ENCODE results near the gene PRKCE.

Gene PRKCE

DNA sequence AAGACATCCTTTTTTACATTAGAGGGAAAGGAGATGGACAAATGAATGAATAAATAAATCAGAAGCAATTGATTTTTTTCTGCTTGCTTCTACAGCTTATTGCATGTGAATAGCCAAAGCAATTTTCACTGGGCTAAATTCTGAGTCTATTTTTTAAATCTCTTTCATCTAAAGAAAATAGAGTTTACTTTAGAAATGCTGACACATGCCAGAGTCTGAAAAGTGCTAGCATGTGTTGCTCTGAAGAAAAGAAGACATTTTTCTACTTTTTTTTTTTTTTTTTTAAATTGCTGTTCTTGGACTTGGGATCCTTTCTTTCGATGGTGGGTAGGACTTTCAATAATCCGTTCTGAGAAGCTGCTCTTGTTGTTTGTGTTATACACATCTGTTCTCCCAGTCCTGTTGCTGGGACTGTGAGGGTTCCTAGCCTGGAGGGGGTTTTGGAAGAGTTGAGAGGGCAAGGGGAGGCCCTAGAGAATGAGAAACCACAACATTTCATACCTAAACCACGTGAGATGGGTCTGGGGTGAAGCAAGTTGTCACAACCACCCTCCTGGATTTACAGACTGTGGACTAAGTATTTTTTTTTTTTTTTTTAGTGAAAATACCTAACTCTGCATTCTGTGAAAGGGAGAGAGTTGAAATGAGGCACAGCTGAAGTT, 193.5 kb downstream of the PRKCE start:
- no peak overlapping the region for H3K27ac ChIP-seq
- DNase-seq (ENCODE audit: low spot score) = no peak
- ChIA-PET CTCF (interaction anchor here (0.8 kb wide), 1 partner anchor 172 kb away, joined by 3 read pairs; no protein-coding TSS in a partner anchor), POLR2A (ENCODE audit: low non-redundant PET) (no interaction called here)
- TF ChIP-seq, protein P1, sequence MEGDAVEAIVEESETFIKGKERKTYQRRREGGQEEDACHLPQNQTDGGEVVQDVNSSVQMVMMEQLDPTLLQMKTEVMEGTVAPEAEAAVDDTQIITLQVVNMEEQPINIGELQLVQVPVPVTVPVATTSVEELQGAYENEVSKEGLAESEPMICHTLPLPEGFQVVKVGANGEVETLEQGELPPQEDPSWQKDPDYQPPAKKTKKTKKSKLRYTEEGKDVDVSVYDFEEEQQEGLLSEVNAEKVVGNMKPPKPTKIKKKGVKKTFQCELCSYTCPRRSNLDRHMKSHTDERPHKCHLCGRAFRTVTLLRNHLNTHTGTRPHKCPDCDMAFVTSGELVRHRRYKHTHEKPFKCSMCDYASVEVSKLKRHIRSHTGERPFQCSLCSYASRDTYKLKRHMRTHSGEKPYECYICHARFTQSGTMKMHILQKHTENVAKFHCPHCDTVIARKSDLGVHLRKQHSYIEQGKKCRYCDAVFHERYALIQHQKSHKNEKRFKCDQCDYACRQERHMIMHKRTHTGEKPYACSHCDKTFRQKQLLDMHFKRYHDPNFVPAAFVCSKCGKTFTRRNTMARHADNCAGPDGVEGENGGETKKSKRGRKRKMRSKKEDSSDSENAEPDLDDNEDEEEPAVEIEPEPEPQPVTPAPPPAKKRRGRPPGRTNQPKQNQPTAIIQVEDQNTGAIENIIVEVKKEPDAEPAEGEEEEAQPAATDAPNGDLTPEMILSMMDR (conservative IDR thresholded peaks at IDR 0.05; ENCODE audit: low read depth) = no peak

DNA sequence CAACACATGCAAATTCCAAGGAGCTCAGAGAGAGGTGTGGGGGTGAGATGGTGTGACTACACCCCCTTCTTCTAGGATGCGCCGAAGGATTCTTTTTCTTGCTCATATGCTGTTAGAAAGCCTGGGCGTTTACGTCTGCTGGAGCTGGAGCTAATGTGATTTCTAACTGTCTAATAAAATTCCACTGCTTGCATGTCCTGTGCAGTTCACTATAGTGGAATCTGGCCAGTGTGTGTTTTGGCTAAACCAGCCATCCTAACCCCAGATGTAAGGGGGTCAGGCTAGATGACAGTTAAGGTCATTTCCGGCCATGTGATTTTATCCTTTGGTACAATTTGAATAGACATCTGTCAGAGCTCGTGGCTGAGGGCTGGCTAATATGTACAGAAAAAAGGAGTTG, 194.1 kb downstream of the PRKCE start:
- TF ChIP-seq, protein P1 (conservative IDR thresholded peaks at IDR 0.05; ENCODE audit: low read depth) = no peak
- no peak overlapping the region for H3K27ac ChIP-seq
- no peak for DNase-seq (ENCODE audit: low spot score)
- CTCF ChIA-PET = interaction anchor here (1.0 kb wide), 1 partner anchor 68 kb away, joined by 4 read pairs; no protein-coding TSS in a partner anchor
- POLR2A ChIA-PET (ENCODE audit: low non-redundant PET) = no interaction called here

DNA sequence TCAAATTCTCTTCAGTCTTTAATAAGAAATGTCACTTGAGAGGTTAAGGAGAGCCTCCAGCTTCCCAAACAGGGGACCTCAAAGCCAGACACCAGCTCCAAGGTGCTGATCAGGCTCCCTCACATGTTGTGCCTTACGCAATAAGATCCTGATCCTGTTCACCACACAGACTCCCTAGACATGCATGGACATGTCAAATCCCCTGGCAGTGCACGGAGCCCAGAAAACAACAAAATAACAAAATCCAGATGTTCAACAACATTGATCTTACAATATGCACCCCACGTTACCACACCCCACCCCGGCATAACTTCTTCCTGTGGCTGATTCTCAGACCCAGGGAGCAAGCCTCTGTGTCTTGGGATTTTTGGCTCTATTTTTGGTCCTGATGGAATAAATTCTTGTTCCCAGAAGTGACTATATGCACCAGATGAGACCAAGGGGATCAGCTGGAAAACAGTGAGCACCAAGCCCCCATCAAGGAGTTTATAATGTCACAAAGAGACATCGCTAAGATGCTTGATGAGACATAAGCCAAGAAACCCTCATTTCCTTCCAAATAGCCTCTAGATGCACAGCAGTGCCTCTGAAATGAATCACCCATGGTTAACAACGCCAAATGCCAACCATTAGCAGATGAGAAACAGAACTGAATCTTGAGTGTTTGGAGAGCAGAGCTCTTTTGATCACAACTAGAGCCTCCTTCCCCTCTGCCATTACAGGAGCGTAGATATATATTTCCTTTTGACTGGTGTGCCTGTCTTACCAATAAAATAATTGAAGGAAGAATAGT, 198.2 kb downstream of the PRKCE start:
- H3K27ac ChIP-seq = peak overlapping the region; percentile 59
- TF ChIP-seq, protein P1 (conservative IDR thresholded peaks at IDR 0.05; ENCODE audit: low read depth) = no peak
- peak; percentile 85 for DNase-seq (ENCODE audit: low spot score)
- POLR2A ChIA-PET (ENCODE audit: low non-redundant PET) = no interaction called here
- CTCF ChIA-PET = interaction anchor here (0.6 kb wide), 1 partner anchor 10 kb away, joined by 3 read pairs; no protein-coding TSS in a partner anchor

DNA sequence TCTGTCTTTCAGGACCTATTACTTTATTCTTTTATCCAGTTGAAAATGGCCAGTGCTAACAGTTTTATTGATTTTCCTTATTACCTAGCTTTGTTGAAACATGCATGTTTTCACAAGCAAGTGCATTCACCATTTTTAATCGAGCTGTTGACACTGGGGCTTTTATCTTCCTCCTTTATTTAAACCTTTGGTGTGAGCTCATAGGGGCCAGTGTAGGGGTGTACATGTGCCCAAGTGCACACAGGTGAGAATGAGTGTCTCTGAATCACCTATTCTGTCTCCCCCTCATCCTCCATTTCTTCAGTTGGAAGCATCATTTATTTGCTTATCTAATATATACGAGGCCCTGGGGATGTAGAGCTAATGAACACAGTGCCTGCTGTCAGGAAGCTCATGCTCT, 199.1 kb downstream of the PRKCE start:
- POLR2A ChIA-PET (ENCODE audit: low non-redundant PET) = no interaction called here
- no peak overlapping the region for H3K27ac ChIP-seq
- TF ChIP-seq, protein P1 (conservative IDR thresholded peaks at IDR 0.05; ENCODE audit: low read depth) = no peak
- DNase-seq (ENCODE audit: low spot score) = no peak
- CTCF ChIA-PET = interaction anchor here (0.7 to 1.0 kb wide), 2 partner anchors 48 to 958 kb away, joined by 3 to 4 read pairs; no protein-coding TSS in a partner anchor

DNA sequence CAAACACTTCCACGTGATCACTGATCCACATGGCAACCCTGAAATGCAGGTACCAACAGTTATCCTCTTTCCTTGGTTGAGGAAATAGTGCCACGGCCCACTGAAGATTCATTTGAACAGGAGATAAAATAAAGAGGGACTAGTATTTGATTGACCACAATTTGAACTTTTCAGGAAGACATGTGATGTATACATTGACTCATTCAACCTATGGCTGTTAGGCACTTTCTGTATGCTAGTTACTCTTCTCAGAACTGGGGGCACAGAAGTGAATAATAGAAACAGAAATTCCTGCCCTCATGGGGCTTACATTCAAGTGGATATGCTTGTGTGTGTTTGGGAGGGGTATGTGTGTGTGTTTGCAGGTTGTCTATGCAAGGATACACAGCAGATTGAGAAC, 199.6 kb downstream of the PRKCE start:
- peak; percentile 38 for DNase-seq (ENCODE audit: low spot score)
- no peak overlapping the region for H3K27ac ChIP-seq
- ChIA-PET CTCF (interaction anchor here (0.7 to 1.0 kb wide), 2 partner anchors 47 to 958 kb away, joined by 3 to 4 read pairs; no protein-coding TSS in a partner anchor), POLR2A (ENCODE audit: low non-redundant PET) (no interaction called here)
- TF ChIP-seq, protein P1 (conservative IDR thresholded peaks at IDR 0.05; ENCODE audit: low read depth) = no peak

DNA sequence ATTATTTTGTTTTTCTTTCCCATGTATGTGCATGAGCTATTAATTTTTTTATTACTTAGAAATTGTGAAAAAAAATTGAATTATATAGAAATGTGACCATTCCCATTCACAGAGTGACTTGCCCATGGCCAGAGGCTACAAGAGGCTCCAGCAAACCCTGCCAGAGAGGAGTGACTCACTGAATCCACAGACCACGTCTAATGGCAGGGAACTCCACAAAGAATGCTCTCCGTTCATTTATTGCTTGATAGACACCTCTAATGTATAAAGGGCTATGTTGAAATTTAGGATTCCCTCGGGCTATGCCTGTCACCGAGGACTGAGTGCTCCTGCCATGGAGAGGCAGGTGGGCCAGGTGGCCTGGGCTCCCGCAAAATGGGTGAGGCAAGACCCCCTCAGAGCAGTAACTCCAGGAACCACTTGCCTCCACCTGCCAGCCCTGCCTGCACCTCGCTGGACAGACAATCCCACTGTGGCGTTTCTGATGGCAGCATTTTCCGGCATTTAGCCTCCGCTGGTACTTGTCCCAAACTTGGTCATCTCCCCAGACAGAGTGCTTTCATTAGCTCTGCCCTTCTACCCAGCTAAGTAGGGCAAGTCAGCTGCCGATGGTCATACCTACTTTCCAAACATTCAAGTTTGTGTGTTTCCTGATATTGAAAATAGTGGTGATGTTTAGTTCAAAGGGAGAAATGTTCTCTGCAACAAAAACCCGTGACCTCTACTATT, 200.3 kb downstream of the PRKCE start:
- DNase-seq (ENCODE audit: low spot score) = peak; percentile 86
- ChIA-PET POLR2A (ENCODE audit: low non-redundant PET) (no interaction called here), CTCF (interaction anchor here (0.9 to 1.0 kb wide), 2 partner anchors 46 to 200 kb away, joined by 3 to 4 read pairs; partner anchors contain the start of gene PRKCE)
- TF ChIP-seq, protein P1 (conservative IDR thresholded peaks at IDR 0.05; ENCODE audit: low read depth) = no peak
- peak overlapping the region; percentile 72 for H3K27ac ChIP-seq

All from RWPE1 (cell line).